ENCODE measurements around the gene BABAM2. TPM values are rescaled to one million over a fixed set of nuclear protein-coding genes. Genes with fewer than 3 reads are reported as not detected.

Gene BABAM2
- total and polyA plus RNA-seq, 2 experiments from 2014 or later, result 17.8 to 21.5 TPM

- no peak overlapping the region for H3K4me3 ChIP-seq
- H3K27ac ChIP-seq (ENCODE audit: low read depth), result no peak overlapping the region
- no peaks in the 10 kb centered on the region for H3K36me3 ChIP-seq (ENCODE audit: insufficient read depth)
- no peak overlapping the region for H3K4me2 ChIP-seq
- Mint-ChIP-seq H3K4me1 (peaks cover 6% of the 10 kb centered on the region; the same call in 1 of the 3 replicates), H3K4me3 (no peak overlapping the region), H3K36me3 (ENCODE audit: low read depth) (no peaks in the 10 kb centered on the region), H3K27me3 (ENCODE audit: insufficient read depth, low read depth, poor library complexity) (peaks cover 2% of the 10 kb centered on the region), H3K9me3 (no peaks in the 10 kb centered on the region), H3K27ac (no peak overlapping the region)
- no peaks in the 10 kb centered on the region for H3K27me3 ChIP-seq (ENCODE audit: insufficient read depth)
- H3K79me2 ChIP-seq (replicated peaks; ENCODE audit: insufficient read depth), result no peaks in the 10 kb centered on the region; the same call in 1 of the 2 replicates
- no peak for DNase-seq (ENCODE audit: low spot score)
- ATAC-seq, result no peak
- H3K9me2 ChIP-seq (ENCODE audit: insufficient read depth), result no peaks in the 10 kb centered on the region
- H2AFZ ChIP-seq, result no peak overlapping the region
- no peaks in the 10 kb centered on the region; the same call in 1 of the 2 replicates for H4K20me1 ChIP-seq (replicated peaks; ENCODE audit: insufficient read depth)
- H3K4me1 ChIP-seq (ENCODE audit: insufficient read depth), result no peaks in the 10 kb centered on the region
- TF ChIP-seq ZNF114 (CRISPR knock-in tag; IDR thresholded peaks at IDR 0.05) (no peak), NANOG (IDR thresholded peaks at IDR 0.05; ENCODE audit: borderline replicate concordance) (no peak)
- H3F3A ChIP-seq (replicated peaks; ENCODE audit: low read depth), result no peaks in the 10 kb centered on the region
Observed at GRCh38 chr2:27959496-27959895, 69.0 kb downstream of the BABAM2 start.

- H3F3A ChIP-seq (replicated peaks; ENCODE audit: low read depth), result no peaks in the 10 kb centered on the region
- DNase-seq (ENCODE audit: low spot score) (no peak), ATAC-seq (no peak)
- no peaks in the 10 kb centered on the region for H3K27me3 ChIP-seq (ENCODE audit: insufficient read depth)
- H3K9me2 ChIP-seq (ENCODE audit: insufficient read depth), result no peaks in the 10 kb centered on the region
- no peaks in the 10 kb centered on the region for H3K4me1 ChIP-seq (ENCODE audit: insufficient read depth)
- H3K4me3 ChIP-seq, result no peak overlapping the region
- H3K36me3 ChIP-seq (ENCODE audit: insufficient read depth), result no peaks in the 10 kb centered on the region
- H4K20me1 ChIP-seq (replicated peaks; ENCODE audit: insufficient read depth), result no peaks in the 10 kb centered on the region; the same call in 1 of the 2 replicates
- H3K27ac Mint-ChIP-seq, result no peak overlapping the region
- H3K4me3 Mint-ChIP-seq, result no peak overlapping the region
- H3K4me2 ChIP-seq, result no peak overlapping the region
- H3K9me3 Mint-ChIP-seq, result no peaks in the 10 kb centered on the region
- H3K79me2 ChIP-seq (replicated peaks; ENCODE audit: insufficient read depth), result no peaks in the 10 kb centered on the region; the same call in 1 of the 2 replicates
- H3K4me1 Mint-ChIP-seq, result no peaks in the 10 kb centered on the region; the same call in 2 of the 3 replicates
- TF ChIP-seq ZNF331 (CRISPR knock-in tag; IDR thresholded peaks at IDR 0.05; ENCODE audit: low read depth) (no peak), ETS1 (IDR thresholded peaks at IDR 0.05) (no peak), ZNF462 (CRISPR knock-in tag; IDR thresholded peaks at IDR 0.05) (no peak), CREB1 (CRISPR knock-in tag; IDR thresholded peaks at IDR 0.05; ENCODE audit: low read depth) (no peak), REST (IDR thresholded peaks at IDR 0.05; ENCODE audit: unreplicated experiment) (no peak)
- H2AFZ ChIP-seq, result no peak overlapping the region
- no peaks in the 10 kb centered on the region for H3K36me3 Mint-ChIP-seq (ENCODE audit: low read depth)
- H3K27ac ChIP-seq (ENCODE audit: low read depth), result no peak overlapping the region
- H3K27me3 Mint-ChIP-seq (ENCODE audit: insufficient read depth, low read depth, poor library complexity), result peaks cover 2% of the 10 kb centered on the region
Observed at GRCh38 chr2:27960237-27960912, 69.8 kb downstream of the BABAM2 start.
